GM12873 (cell line): ENCODE data around the gene IMPDH2.

Experiments used
- TF ChIP-seq, protein P1 (sequence below): IDR thresholded peaks from 2 replicates; pipeline ENCODE4 v1.5.1; 2012; ENCODE audit warnings: low read depth, mild to moderate bottlenecking, moderate library complexity, low read length, control low read depth; ENCODE audit not compliant: insufficient read depth; ENCODE audit errors: missing control alignments

The IMPDH2 gene

DNA sequence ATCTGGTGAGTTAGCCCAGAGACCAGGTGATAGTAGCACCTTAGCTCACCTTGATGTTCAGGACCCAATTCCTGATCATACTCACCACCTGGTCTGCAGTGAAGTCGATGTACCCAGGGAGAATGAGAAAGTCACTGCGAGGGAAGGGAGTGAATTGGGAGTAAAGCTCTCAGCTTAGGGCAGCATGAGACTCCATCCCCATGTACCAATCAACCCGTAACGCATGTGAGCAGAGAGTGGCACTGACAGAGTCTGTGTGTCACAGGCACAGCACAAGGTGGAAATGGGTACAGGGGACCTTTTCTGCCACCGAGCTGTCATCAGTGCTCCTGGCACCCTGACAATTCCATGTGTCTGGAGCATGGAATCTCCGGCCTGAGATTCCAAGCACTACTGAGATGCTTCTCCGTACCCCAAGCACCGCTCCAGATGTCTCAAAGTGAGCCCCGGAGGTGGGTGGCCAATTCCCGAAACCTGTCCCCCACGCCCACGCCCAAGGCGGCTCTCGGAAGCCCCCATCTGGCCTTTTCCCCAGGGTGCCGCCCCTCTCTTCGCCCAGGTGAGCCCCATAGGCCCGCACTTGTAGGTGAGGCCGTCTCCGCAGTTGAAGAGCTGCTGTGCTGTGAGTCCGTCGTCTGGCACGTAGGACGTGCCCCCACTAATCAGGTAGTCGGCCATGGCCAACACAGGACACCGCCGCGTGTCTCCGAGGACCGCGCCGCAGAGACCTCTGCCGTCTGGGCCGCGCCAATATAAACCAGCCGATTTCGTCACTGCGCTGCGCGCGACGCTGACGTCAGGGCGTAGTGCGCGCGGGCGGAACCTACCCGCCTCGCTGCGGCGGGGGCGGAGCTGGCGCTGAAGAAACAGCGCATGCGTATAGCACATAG, at the start of gene IMPDH2:
TSS of gene IMPDH2 (minus strand) at position 726 of the 890 bp plus-strand sequence. CDS start at position 678, 48 bp downstream.
- TF ChIP-seq, protein P1, sequence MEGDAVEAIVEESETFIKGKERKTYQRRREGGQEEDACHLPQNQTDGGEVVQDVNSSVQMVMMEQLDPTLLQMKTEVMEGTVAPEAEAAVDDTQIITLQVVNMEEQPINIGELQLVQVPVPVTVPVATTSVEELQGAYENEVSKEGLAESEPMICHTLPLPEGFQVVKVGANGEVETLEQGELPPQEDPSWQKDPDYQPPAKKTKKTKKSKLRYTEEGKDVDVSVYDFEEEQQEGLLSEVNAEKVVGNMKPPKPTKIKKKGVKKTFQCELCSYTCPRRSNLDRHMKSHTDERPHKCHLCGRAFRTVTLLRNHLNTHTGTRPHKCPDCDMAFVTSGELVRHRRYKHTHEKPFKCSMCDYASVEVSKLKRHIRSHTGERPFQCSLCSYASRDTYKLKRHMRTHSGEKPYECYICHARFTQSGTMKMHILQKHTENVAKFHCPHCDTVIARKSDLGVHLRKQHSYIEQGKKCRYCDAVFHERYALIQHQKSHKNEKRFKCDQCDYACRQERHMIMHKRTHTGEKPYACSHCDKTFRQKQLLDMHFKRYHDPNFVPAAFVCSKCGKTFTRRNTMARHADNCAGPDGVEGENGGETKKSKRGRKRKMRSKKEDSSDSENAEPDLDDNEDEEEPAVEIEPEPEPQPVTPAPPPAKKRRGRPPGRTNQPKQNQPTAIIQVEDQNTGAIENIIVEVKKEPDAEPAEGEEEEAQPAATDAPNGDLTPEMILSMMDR: no peak

DNA sequence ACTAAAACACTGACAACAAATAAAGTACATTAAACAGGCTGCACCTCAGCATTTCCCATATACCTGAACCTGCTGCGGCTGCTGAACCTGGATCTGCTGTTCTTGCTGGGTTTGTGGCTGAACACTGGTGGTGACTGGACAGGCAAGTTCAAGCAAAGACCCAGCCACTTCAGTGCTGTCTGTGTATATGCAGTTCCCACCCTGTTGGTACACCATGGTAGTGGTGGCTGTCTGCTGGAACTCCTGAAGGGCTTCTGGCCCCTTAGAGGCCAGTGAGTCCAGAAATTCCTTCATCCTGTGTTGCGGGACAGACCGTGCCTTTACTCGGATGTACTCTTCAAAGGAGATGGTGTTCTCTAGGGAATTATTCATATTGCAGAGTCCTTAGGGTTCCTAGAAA, 47.4 kb upstream of the IMPDH2 start:
- TF ChIP-seq, protein P1: no peak

DNA sequence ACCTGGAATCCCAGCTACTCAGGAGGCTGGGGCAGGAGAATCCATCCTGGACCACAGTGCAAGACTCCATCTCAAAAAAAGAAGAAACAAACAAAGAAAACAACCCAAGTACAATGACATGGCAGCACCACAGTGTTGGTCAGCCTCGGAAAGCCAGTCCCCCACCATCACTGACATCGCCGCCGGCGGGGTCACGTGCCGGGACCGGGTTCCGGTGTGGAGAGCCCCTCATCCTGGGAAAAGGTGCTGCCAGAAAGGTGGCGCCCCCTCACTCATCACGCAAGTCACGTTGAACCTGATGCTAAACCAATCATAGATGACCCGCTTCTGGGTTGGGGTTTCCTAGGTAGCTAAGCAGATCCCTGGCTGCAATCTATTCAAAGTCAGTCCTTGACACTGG, 46.9 kb upstream of the IMPDH2 start:
- TF ChIP-seq, protein P1: no peak

DNA sequence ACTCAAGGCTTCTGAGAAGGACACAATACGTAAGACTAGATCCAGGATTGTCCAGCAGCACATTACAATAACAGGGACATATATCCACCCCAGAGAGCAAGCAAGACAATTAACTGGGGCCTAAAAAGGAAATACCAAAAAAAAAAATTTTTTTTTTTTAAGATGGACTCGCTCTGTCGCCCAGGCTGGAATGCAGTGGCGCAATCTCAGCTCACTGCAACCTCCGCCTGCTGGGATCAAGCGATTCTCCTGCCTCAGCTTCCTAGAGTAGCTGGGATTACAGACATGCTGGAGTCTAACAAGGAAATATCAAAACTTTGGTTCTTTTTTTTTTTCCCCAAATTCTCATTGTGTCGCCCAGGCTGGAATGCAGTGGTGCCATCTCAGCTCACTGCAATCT, 28.8 kb upstream of the IMPDH2 start:
- TF ChIP-seq, protein P1: no peak

DNA sequence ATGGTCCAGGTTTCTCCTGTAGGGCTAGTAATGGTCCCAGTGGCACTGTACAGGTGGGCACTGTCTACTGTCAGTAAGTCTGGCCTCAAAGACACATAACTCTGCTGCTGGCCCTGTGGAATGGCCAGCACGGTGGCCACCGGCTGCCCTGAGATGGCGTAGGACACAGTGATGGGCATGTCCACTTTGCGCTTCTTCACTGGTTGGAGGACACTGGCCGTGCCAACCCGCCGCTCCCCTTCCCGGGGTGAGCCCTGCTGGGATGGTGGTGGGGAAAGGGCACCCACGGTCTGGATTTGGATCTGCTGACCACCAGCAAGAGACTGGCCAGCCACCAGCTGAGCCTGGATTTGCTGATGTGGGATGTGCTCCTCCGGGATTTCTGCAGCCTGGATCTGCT, 28.1 kb upstream of the IMPDH2 start:
- TF ChIP-seq, protein P1: no peak

DNA sequence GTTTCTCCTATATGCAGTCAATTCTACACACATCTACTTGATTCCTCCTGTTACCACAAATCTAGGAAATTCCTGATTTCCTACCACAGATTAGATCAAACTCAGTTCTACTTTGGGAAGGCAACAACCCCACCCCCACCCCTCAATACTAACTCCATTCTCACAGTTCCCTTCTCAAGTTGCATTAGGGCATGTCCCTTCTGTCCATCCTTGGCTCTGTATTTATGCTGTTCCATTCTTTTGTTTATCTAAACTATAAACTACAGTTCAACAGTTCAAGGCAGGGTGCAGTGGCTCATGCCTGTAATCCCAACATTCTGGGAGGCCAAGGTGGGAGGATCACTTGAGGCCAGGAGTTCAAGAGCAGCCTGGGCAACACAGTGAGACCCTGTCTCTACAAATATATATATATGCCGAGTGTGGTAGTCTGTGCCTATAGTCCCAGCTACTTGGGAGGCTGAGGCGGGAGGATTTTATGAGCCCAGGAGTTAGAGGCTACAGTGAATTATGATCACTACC, 25.2 kb upstream of the IMPDH2 start:
- TF ChIP-seq, protein P1: no peak

DNA sequence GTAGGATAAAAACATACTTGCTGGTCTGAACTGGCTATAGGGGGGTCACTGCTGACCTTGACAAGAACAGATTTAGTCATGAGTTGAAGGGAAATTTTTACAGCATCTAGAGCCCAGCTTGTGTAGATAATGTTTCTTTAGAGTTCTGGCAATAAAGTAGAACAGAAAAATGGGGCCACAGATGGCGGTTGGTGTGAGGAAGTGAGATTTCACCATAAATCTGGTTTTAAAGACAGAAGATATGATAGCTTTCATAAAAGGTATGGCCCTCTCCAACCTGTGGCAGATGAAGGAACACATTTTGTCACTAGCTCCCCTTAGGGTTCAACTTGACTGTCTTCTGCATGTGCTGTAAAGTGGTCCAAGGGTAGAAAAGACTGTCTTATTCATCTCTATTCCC, 24.3 kb upstream of the IMPDH2 start:
- TF ChIP-seq, protein P1: no peak
